Activated CD4-positive, alpha-beta T cell treated with anti-CD3 and anti-CD28 coated beads for 24 hours (primary cell): ENCODE measurements around the gene PKD2L2.
A peak's percentile ranks its signal among the peaks of the same experiment; 100 is the strongest.
"Not testable (repeated sequence)": the region's sequence is repeated elsewhere in the genome, so short reads cannot be mapped to it uniquely, and the experiment has no call there.

ENCODE experiments used
- DNase-seq, 2 donors: peaks; one replicate each; pipeline ENCODE4 v3.0.0-alpha.2; 2020; ENCODE audit warnings: low read depth in 2 of 2

PKD2L2 gene

GRCh38 chr5:137888863-137889759 is at the start of gene PKD2L2:
Gene PKD2L2, plus strand, starts transcription at chr5:137889457. Its CDS starts 35 bp downstream, at chr5:137889492.
- peak; percentile 63 to 71 for DNase-seq

GRCh38 chr5:137842296-137842695 is 47.0 kb upstream of the PKD2L2 start:
- no peak for DNase-seq

DNA sequence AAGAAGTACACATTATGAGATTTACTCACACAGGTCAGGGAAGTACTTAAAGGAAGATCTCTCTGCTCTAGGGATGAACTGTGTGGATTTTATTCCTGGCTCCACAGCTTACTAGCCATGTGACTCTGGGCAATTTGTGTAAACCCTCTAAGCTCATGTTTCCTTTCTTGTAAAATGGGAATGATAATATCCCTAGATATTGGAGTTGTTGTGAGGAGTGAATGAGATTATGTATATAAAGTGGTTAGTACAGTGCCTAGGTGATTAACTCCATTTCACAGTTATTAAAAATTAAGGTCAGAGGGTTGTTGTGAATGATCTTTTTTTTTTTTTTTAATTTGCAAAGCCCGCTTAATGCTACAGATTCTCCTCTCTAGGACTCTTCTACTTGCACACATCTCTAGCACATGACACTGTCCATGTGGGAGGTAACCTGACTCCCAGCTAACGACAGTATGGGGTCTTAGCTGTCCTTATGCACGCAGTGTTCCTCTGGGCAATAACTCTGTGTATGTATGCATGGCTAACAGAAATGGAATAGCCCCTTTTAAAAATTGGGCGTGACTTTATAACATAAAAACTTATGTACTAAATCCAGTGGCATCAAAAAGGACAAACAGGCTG is 45.5 kb upstream of the PKD2L2 start:
- no peak for DNase-seq

DNA sequence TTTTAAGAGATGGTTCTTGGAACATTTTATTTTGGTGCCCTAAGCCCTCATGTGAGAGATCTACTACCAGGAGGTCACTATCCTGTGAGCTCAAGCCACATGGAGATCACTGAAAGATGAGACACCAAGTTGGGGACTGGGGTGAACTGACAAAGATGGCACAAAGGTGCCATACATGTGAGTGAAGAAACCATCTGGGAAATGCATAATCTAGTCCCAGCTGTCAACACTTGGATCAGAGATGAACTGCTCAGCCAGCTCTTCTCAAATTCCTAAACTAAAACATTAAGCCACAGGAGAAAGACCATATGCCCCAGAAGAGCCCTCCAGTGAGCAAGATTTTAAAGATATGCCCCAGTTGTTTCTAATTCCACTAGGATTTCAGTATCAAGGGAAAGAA is 43.8 kb upstream of the PKD2L2 start:
- DNase-seq, result no peak

- no peak for DNase-seq
Observed at GRCh38 chr5:137847687-137848086, 41.6 kb upstream of the PKD2L2 start.

DNA sequence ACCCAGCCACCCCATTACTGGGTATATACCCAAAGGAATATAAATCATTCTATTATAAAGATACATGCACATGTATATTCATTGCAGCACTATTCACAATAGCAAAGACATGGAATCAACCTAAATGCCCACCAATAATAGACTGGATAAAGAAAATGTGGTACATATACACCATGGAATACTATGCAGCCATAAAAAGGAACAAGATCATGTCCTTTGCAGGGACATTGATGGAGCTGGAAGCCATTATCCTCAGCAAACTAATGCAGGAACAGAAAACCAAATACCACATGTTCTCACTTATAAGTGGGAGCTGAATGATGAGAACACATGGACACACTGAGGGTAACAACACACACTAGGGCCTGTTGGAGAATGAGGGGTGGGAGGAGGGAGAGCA is 36.1 kb upstream of the PKD2L2 start:
- not testable (repeated sequence) for DNase-seq

DNA sequence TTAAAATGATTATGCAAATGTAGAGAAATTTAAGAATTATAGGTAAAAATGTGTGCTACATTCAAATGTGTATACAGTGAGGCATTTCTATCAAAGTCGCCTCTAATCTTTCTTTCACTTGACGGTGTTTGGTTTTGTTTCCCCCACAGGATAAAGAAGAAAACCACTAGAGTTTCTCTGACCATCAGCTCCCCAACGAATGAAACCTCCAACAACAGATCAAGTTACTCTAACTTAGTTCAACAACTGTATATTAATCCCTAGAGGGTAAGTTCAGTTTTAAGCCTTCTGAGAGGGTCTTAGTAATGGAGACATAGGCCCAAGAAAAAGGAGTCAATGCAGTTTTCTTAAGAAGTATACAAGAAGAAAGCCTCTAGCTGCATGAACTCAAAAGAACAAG is 33.1 kb upstream of the PKD2L2 start:
- no peak for DNase-seq

- no peak for DNase-seq
Observed at GRCh38 chr5:137856916-137857862, 32.1 kb upstream of the PKD2L2 start.

DNA sequence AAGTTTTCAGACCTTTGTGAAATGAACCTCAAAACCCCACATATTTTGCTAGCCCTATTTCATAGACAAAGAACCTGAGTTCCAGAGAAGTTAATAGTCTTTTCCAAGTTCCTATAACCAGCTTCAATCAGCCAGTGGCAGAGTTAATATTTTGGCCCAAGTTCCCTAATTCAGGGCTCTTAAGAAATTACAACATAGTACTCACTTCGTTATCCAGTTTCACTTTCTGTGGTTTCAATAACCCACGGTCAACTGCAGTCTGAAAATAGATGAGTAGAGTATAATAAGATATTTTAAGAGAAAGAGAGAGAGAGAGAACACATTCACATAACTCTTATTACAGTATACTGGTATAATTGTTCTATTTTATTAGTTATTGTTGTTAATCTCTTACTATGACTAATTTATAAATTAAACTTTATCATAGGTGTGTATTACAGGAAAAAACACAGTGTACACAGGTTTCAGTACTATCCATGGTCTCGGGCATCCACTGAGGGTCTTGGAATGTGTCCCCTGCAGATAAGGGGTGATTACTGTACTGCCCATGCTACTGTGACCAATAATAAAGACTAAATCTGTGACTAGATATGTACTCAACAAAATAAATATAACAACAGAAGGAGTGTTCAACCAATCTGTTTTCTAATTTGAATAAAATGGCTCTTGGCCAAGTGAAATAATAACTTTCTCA is 30.9 kb upstream of the PKD2L2 start:
- no peak for DNase-seq

GRCh38 chr5:137858954-137859353 is 30.3 kb upstream of the PKD2L2 start:
- no peak for DNase-seq

GRCh38 chr5:137862251-137862650 is 27.0 kb upstream of the PKD2L2 start:
- no peak for DNase-seq

GRCh38 chr5:137863653-137864052 is 25.6 kb upstream of the PKD2L2 start:
- not testable (repeated sequence) for DNase-seq

DNA sequence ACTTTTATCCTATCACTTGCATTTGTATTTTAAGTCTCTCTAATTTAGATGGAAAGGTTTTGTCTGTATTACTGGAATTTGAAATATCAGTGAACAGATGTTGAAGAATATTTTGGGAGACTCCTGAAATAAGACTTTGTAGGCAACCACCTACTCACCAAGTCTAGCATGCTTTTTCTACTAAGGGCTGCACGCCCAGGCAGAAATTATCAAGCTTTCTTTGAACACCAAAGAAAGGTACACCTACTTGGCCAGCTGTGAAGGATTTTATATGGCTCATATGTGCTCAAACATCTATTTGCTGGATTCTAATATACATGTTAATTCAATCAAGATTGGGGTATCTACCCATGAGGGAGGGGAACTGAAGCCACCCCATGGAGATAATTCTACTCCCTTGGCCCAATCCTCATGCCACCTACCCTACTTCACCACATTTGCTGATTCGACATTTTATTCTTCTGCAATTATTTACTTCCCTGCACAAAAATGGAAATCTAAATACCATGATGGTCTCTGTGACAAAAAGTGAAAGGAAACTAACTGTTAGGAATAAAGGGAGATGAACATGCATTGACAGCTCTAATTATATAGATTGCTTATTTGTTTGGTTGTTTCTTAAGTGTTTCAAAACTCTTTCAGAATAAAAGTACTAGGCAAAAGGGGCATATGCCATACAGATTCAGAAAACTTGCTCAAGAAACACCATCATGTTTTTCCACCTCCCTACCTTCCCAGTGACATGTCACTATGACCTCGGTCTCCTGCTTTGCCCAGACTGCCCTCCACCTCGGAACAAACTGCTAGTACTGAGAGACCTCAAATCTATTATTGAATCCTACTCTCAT is 22.5 kb upstream of the PKD2L2 start:
- DNase-seq, result no peak

DNA sequence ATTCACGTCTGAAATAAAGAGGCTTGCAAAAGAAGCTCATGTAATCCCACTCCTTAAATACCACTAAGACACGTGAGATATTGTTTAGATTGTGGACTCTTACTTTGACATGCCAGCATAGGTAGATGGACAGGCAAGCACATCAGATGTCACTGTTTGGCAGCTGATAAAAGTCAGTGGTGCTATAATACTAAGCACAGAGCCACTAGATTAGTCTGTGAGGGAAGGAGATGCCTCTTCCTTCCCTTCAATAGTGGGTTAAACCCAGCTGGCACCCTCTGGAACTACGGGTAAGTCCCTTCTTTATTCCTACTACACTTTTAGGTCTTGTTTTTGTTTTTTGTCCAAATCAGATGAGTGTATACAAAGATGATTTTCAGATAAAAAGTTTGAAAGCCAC is 21.6 kb upstream of the PKD2L2 start, which contains the start of gene MYOT:
MYOT (plus strand) TSS at position 197 of the 400 bp plus-strand sequence. CDS start 2,792 bp downstream, outside the sequence.
- no peak for DNase-seq

GRCh38 chr5:137870647-137871339 is 18.5 kb upstream of the PKD2L2 start:
- no peak for DNase-seq

DNA sequence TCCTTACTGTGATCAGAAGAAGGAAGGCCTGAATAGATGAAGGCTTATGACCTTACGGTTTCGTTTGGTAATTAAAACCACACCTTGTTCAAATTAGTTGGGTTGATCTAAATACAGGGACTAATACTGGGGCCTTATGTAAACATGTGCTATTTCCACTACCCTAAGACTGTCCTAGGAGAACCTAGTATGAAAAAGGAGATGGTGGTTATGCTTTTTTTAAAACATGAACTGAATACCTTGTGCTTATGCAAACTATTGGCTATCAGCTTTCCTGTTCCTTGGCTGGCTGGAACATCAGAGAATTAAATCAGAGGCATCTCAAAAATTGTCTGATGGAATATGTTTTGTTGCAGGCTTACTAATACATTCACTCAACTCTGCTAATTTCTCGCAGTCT is 17.7 kb upstream of the PKD2L2 start:
- no peak for DNase-seq

DNA sequence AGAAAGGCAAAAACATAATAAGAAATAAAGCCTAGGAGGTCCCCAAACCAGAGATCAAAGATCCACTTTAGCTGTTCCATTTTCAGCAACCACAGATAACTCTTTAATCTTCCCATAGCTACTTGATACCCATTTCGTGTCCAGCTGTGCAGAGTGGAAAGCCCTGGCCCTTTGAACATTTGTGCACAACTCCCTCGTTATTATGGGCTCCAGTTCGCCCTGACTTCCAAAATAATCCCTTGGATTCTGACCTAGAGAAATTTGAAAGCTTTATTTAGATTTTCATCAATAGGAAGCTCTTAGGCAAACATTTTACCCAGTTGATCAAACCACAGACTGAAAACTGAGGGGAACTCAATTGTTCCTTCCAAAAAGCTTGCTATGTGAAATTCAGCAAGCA is 16.8 kb upstream of the PKD2L2 start:
- DNase-seq, result no peak

DNA sequence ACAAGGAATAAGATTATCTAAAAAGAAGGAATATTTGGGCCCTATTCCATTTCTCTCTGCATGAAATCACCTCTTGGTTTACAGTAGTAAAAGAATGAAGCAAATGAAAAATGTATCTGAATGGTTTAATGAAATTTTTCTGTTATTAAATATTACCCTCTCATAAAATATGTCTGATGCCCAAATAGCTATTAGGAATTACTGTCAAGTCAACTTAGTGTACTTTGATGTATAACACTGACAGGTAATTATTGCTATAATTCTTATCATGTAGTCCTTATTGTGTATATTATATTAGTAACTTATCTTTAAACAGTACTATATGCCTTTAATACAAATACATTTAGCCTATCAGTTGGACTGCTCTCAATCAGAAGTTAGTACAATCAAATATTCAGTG is 13.2 kb upstream of the PKD2L2 start:
- no peak for DNase-seq

DNA sequence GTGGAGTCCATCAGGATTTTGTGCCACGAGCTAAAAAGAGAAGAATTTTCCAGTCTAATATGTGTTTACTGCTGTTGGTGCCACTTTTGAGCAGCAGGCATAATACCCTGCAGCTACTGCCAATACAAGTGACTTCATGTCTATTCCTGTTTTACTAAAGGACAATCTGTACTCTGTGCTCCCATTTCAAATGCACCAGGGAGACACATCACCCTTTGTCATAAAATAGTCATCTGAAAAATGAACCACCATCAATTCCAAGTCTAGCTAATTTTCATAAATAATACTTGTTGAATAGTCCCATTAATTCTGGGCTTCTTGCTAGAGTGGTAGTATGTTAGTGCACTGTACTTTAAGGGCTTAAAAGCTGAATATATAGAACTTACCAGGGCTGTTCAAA is 8.9 kb upstream of the PKD2L2 start:
- no peak for DNase-seq

- no peak for DNase-seq
Observed at GRCh38 chr5:137887831-137888230, 1.4 kb upstream of the PKD2L2 start.
